A549 (cell line): ENCODE data around the gene BAHCC1.

Experiments
- ESRRA ChIP-seq: fragments of 150-350 bp; IDR thresholded peaks from 2 replicates; pipeline ENCODE4 v1.6.1; 2014; ENCODE audit warnings: mild to moderate bottlenecking, low read length, borderline replicate concordance
- RNF2 ChIP-seq: fragments of 200-600 bp; sonication (generic); IDR thresholded peaks from 2 replicates; pipeline ENCODE4 v1.6.1; 2016; ENCODE audit warnings: low read depth, mild to moderate bottlenecking, antibody characterized with exemption, moderate library complexity, borderline replicate concordance

GRCh38 chr17:81474958-81475357 lies 79.7 kb downstream of the BAHCC1 start:
- no peak for TF ChIP-seq RNF2
- TF ChIP-seq ESRRA, result no peak
